ENCODE data around the gene REC8. TPM values are rescaled to one million over a fixed set of nuclear protein-coding genes. Genes with fewer than 3 reads are reported as not detected.

The REC8 gene
- total RNA-seq, 1 donor from 2014 or later, result 158 TPM

DNA sequence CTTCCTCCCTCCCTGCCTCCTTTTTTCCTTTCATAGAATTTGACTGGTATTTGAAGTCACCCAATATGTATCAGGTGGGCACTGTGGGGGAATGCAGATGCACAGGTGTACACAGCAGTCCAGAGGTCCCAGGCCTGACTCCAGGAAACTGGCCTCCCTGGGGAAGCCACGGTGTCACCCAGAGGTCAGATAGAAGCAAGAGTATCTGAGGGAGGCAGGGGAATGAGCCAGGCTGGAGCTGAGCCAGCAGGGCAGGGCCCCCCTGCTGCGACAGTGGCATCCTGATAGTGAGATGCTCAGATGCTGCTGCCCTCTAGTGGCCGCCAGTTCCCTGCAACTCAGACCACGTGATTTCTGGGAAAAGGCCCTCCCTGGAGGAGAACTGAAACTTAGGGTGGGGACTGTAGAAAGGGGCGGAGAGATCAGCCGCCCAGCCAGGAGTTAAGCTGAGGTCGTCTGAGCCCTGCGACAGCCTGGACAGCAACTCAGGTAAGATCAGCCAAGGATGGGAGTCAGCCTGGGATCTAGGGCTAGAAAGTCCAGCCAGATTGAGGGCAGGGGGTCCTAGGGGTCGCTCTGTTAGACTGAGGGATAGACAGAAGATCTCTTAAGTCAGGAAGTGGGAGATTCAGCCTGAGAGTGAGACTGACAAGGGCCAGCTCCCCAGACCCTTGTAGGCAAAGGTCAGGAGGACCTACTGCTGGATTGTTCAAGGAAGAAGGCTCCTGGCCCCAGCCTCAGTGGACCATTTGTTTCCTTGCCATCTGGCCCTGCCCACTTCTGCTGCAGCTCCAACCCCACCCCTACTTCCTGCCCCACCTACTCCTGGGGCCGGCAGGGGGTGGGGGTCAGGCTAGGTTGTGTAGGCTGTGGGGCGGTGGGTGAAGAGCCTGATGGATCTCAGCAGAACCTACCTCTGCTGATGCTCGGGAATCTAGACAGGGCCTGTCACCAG is 10.8 kb upstream of the REC8 start, which contains the start of gene IRF9:
IRF9 (plus strand) TSS at position 416 of the 955 bp plus-strand sequence. CDS start 880 bp downstream, outside the sequence.
- TF ChIP-seq, protein P1, sequence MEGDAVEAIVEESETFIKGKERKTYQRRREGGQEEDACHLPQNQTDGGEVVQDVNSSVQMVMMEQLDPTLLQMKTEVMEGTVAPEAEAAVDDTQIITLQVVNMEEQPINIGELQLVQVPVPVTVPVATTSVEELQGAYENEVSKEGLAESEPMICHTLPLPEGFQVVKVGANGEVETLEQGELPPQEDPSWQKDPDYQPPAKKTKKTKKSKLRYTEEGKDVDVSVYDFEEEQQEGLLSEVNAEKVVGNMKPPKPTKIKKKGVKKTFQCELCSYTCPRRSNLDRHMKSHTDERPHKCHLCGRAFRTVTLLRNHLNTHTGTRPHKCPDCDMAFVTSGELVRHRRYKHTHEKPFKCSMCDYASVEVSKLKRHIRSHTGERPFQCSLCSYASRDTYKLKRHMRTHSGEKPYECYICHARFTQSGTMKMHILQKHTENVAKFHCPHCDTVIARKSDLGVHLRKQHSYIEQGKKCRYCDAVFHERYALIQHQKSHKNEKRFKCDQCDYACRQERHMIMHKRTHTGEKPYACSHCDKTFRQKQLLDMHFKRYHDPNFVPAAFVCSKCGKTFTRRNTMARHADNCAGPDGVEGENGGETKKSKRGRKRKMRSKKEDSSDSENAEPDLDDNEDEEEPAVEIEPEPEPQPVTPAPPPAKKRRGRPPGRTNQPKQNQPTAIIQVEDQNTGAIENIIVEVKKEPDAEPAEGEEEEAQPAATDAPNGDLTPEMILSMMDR (conservative IDR thresholded peaks at IDR 0.05; ENCODE audit: low read depth, low read length), result peak; percentile 88
- DNase-seq (ENCODE audit: low read depth), result peak; percentile 67
- peak within 1 kb of the TSS; percentile 98 for H3K4me3 ChIP-seq (ENCODE audit: low read depth, low read length)

GRCh38 chr14:24162093-24162492 is 9.8 kb upstream of the REC8 start:
- TF ChIP-seq, protein P1 (conservative IDR thresholded peaks at IDR 0.05; ENCODE audit: low read depth, low read length), result no peak
- DNase-seq (ENCODE audit: low read depth), result no peak
- H3K4me3 ChIP-seq (ENCODE audit: low read depth, low read length), result peak overlapping the region; percentile 98

DNA sequence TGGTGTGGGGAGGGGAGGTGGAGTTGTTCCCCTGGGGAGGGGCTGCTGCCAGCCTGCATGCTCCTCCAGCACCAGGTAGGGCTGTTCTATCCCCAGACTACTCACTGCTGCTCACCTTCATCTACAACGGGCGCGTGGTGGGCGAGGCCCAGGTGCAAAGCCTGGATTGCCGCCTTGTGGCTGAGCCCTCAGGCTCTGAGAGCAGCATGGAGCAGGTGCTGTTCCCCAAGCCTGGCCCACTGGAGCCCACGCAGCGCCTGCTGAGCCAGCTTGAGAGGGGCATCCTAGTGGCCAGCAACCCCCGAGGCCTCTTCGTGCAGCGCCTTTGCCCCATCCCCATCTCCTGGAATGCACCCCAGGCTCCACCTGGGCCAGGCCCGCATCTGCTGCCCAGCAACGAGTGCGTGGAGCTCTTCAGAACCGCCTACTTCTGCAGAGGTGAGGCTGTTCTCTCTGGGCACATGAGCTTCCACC is 7.3 kb upstream of the REC8 start:
- TF ChIP-seq, protein P1 (conservative IDR thresholded peaks at IDR 0.05; ENCODE audit: low read depth, low read length), result no peak
- no peak for DNase-seq (ENCODE audit: low read depth)
- no peak overlapping the region for H3K4me3 ChIP-seq (ENCODE audit: low read depth, low read length)

GRCh38 chr14:24165785-24166184 is 6.1 kb upstream of the REC8 start:
- H3K4me3 ChIP-seq (ENCODE audit: low read depth, low read length), result no peak overlapping the region
- no peak for DNase-seq (ENCODE audit: low read depth)
- TF ChIP-seq, protein P1 (conservative IDR thresholded peaks at IDR 0.05; ENCODE audit: low read depth, low read length), result no peak

DNA sequence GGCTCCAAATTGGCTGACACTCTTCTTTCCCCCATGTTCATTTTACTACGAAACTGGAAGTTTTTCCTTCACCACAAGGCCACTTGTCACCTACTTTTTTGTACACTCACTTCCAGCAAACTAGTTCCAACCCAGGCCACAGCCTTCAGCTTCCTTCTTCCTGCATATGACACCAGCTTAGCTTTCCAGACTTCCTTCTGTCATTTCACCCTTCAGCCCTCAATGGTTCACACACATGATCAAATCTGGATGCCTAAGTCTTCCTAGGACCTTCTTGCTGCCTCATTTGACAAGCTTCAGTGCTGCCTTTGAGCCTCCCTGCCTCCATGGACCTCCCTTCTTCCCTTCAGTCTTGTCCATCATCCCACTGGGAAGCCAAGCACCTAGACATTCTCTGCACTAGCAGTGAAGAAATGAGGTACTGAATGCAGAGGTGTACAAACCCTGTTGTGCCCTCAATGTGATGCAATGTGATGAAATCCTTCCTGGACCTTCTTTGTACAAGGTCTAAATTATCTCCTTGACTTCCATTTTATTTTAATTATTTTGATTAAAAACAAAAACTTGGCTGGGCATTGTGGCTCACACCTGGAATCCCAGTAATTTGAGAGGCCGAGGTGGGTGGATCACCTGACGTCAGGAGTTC is 4.3 kb upstream of the REC8 start:
- TF ChIP-seq, protein P1 (conservative IDR thresholded peaks at IDR 0.05; ENCODE audit: low read depth, low read length), result no peak
- no peak for DNase-seq (ENCODE audit: low read depth)
- no peak overlapping the region for H3K4me3 ChIP-seq (ENCODE audit: low read depth, low read length)

GRCh38 chr14:24172261-24172860 is 481 bp downstream of the REC8 start:
- DNase-seq (ENCODE audit: low read depth), result no peak
- peak overlapping the region; percentile 50 for H3K4me3 ChIP-seq (ENCODE audit: low read depth, low read length)
- TF ChIP-seq, protein P1 (conservative IDR thresholded peaks at IDR 0.05; ENCODE audit: low read depth, low read length), result no peak
